HL-60/S4 treated with phorbol 12-myristate 13-acetate at 8.2 ng/mL for 4 days and 3 days (cell line): ENCODE measurements around the gene PXN.
"Not testable (repeated sequence)": the region's sequence is repeated elsewhere in the genome, so short reads cannot be mapped to it uniquely, and the experiment has no call there.

Experiments used
- in situ Hi-C: fragments of 300-500 bp; cut with MboI; formaldehyde crosslinking; loops from 2 replicates; pipeline ENCODE4 v1.15.0; 2022; ENCODE audit warnings: low sequenced_read_pairs

PXN gene

GRCh38 chr12:120242275-120242799 is 23.2 kb downstream of the PXN start:
- in situ Hi-C loops, result no loop called here

GRCh38 chr12:120241561-120242274 is 23.8 kb downstream of the PXN start:
- in situ Hi-C loops, result no loop called here

- in situ Hi-C loops, result no loop called here
Observed at GRCh38 chr12:120240495-120240833, 25.1 kb downstream of the PXN start.

GRCh38 chr12:120239776-120240494 is 25.6 kb downstream of the PXN start:
- in situ Hi-C loops, result no loop called here

GRCh38 chr12:120238839-120239445 is 26.6 kb downstream of the PXN start:
- in situ Hi-C loops, result no loop called here

- in situ Hi-C loops, result no loop called here
Observed at GRCh38 chr12:120238217-120238616, 27.3 kb downstream of the PXN start.

- in situ Hi-C loops, result no loop called here
Observed at GRCh38 chr12:120237360-120238171, 28.0 kb downstream of the PXN start.

GRCh38 chr12:120236809-120237208 is 28.7 kb downstream of the PXN start:
- in situ Hi-C loops, result not testable (repeated sequence)

GRCh38 chr12:120235369-120236323 is 29.9 kb downstream of the PXN start:
- in situ Hi-C loops, result no loop called here

GRCh38 chr12:120234643-120235368 is 30.7 kb downstream of the PXN start:
- in situ Hi-C loops, result no loop called here

- in situ Hi-C loops, result no loop called here
Observed at GRCh38 chr12:120231316-120232011, 34.1 kb downstream of the PXN start.

GRCh38 chr12:120230974-120231315 is 34.6 kb downstream of the PXN start:
- in situ Hi-C loops, result no loop called here

- in situ Hi-C loops, result no loop called here
Observed at GRCh38 chr12:120230326-120230973, 35.1 kb downstream of the PXN start.

- in situ Hi-C loops, result no loop called here
Observed at GRCh38 chr12:120229487-120230325, 35.8 kb downstream of the PXN start.

- in situ Hi-C loops, result no loop called here
Observed at GRCh38 chr12:120229071-120229486, 36.5 kb downstream of the PXN start.

GRCh38 chr12:120228291-120229070 is 37.0 kb downstream of the PXN start:
- in situ Hi-C loops, result no loop called here

- in situ Hi-C loops, result no loop called here
Observed at GRCh38 chr12:120228041-120228290, 37.6 kb downstream of the PXN start.
